AG04450 (cell line): ENCODE results near the gene MIPOL1. TPM values are rescaled to one million over a fixed set of nuclear protein-coding genes. Genes with fewer than 3 reads are reported as not detected.

Experiments used
- CTCF ChIA-PET: fragments of 300-600, 350-600 bp; formaldehyde crosslinking; extraction: SDS; loops from one replicate; lab custom pipeline; 2022; ENCODE audit warnings: antibody characterized with exemption, inconsistent platforms; lab: Charles Lee
- POLR2A ChIA-PET: fragments of 350-600 bp; formaldehyde crosslinking; extraction: SDS; loops from one replicate; lab custom pipeline; 2021; ENCODE audit warnings: antibody characterized with exemption, inconsistent platforms; lab: Yijun Ruan, JAX
- DNase-seq: peaks from one replicate; pipeline ENCODE4 v3.0.0-alpha.2; 2011; ENCODE audit warnings: low read depth, low spot score
- H3K27ac ChIP-seq: one replicate; pipeline ENCODE4 v1.5.1; 2012; ENCODE audit warnings: low read depth, low read length, control low read depth
- H3K27me3 ChIP-seq: one replicate; pipeline ENCODE4 v1.6.0; 2012; ENCODE audit warnings: low read length; ENCODE audit not compliant: control insufficient read depth, insufficient read depth
- H3K4me3 ChIP-seq: 2 replicates; pipeline ENCODE4 v1.5.1; 2011; ENCODE audit warnings: mild to moderate bottlenecking, low read depth, low read length, control low read depth
- H3K9me3 ChIP-seq: 2 replicates; pipeline ENCODE4 v1.5.1; 2012; ENCODE audit warnings: low read length; ENCODE audit not compliant: control insufficient read depth, insufficient read depth
- polyA plus RNA-seq: library from polyadenylated mRNA; depleted of rRNA; stranded (reverse); fragments of >200 nt; gene quantifications from 2 replicates; pipeline ENCODE4 v1.2.3, GENCODE V29; 2011
- TF ChIP-seq, protein P1 (sequence below): IDR thresholded peaks from 2 replicates; pipeline ENCODE4 v1.5.1; 2011; ENCODE audit warnings: low read depth, low read length, control low read depth, inconsistent platforms

Gene MIPOL1
- polyA plus RNA-seq, 1 experiment: 7.0 TPM

DNA sequence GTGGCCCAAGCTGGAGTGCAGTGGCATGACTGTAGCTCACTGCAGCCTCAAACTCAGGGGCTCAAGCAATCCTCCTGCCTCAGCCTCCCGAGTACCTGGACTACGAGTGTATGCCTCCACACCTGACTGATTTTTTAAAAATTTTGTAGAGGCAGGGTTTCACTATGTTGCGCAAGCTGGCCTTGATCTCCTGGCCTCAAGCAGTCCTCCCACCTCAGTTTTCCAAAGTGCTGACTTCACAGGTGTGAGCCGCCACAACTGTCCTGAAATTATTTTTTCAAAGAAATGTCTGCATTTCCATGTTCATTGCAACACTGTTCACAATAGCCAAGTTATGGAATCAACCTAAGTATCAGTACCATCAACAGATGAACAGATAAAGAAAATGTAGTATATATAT, 285.9 kb downstream of the MIPOL1 start:
- Histone ChIP-seq H3K9me3 (no peaks in the 10 kb centered on the region), H3K27me3 (no peaks in the 10 kb centered on the region), H3K4me3 (no peak overlapping the region), H3K27ac (no peak overlapping the region)
- POLR2A ChIA-PET: no interaction called here
- CTCF ChIA-PET: interaction anchor here (0.8 kb wide), 1 partner anchor 391 kb away, joined by 3 read pairs; no protein-coding TSS in a partner anchor
- TF ChIP-seq, protein P1, sequence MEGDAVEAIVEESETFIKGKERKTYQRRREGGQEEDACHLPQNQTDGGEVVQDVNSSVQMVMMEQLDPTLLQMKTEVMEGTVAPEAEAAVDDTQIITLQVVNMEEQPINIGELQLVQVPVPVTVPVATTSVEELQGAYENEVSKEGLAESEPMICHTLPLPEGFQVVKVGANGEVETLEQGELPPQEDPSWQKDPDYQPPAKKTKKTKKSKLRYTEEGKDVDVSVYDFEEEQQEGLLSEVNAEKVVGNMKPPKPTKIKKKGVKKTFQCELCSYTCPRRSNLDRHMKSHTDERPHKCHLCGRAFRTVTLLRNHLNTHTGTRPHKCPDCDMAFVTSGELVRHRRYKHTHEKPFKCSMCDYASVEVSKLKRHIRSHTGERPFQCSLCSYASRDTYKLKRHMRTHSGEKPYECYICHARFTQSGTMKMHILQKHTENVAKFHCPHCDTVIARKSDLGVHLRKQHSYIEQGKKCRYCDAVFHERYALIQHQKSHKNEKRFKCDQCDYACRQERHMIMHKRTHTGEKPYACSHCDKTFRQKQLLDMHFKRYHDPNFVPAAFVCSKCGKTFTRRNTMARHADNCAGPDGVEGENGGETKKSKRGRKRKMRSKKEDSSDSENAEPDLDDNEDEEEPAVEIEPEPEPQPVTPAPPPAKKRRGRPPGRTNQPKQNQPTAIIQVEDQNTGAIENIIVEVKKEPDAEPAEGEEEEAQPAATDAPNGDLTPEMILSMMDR: no peak
- DNase-seq: no peak

DNA sequence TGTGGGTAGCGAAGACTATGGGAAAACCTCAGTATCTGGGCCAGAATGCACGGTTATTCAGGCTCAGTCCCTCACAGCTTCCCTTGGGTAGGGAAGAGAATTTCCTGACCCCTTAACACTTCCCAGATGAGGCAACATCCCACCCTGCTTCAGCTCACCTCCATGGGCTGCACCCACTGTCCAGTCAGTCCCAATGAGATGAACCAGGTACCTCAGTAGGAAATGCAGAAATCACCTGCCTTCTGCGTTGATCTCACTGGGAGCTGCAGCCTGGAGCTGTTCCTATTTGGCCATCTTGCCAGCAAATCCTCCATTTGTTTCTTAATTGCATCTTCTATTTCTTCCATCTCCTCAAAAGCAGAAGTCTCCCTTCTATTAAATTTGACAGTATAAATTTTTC, 292.9 kb downstream of the MIPOL1 start:
- Histone ChIP-seq H3K27me3 (no peaks in the 10 kb centered on the region), H3K4me3 (no peak overlapping the region), H3K9me3 (no peaks in the 10 kb centered on the region), H3K27ac (no peak overlapping the region)
- no peak for DNase-seq
- ChIA-PET POLR2A (no interaction called here), CTCF (no interaction called here)
- TF ChIP-seq, protein P1: no peak

DNA sequence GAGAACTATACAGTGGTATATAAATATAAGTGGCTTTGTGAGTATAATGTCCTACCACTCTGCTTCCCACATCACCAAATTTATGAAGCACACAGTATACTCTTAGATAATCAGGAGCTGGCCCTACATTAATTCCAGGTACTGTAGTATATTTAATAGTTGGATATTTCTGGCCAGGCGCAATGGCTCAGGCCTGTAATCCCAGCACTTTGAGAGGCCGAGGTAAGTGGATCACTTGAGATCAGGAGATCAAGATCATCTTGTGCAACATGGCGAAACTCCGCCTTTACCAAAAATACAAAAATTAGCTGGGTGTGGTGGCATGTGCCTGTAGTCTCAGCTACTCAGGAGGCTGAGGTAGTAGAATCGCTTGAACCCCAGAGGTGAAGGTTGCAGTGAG, 293.3 kb downstream of the MIPOL1 start:
- H3K9me3 ChIP-seq: no peaks in the 10 kb centered on the region
- H3K27ac ChIP-seq: no peak overlapping the region
- DNase-seq: no peak
- TF ChIP-seq, protein P1: no peak
- H3K4me3 ChIP-seq: no peak overlapping the region
- H3K27me3 ChIP-seq: no peaks in the 10 kb centered on the region
- ChIA-PET POLR2A (no interaction called here), CTCF (no interaction called here)

DNA sequence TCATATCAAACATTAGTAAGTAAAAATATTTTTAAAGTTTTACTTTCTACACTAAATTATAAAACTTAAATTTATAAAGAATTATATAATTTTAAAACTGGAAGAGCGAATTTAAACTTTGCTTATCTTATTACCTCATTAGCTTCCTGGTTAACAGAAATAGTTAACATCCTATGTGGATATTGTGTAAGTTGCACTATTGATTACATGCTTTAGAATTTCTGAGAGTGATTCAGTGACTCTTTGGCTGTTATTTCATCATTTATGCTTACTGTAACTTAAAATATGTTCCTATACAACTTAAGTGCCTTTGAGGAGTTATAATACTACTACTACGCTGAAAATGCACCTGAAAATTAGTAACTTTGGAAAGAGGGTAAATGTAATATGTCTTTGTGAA, 295.9 kb downstream of the MIPOL1 start:
- TF ChIP-seq, protein P1: no peak
- ChIA-PET CTCF (interaction anchor here (0.7 to 1.5 kb wide), 2 partner anchors 100 to 160 kb away, joined by 3 read pairs; no protein-coding TSS in a partner anchor), POLR2A (no interaction called here)
- Histone ChIP-seq H3K27me3 (no peaks in the 10 kb centered on the region), H3K4me3 (no peak overlapping the region), H3K27ac (no peak overlapping the region), H3K9me3 (no peaks in the 10 kb centered on the region)
- no peak for DNase-seq

DNA sequence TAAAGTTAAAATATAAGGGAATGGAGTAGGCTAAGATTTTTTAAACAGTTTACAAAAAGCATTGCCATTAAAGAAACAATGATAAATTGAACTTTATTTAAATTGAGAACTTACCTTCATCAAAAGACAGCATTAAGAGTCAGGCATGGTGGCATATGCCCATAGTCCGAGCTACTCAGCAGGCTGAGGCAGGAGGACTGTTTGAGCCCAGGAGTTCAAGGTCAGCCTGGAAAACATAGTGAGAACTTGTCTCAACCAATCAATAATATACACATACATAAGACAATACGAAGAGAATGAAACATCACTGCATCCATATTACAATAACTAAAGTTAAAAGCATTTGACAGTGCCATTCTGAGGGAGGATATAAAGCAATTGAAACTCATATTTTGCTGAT, 299.7 kb downstream of the MIPOL1 start:
- H3K27ac ChIP-seq: no peak overlapping the region
- POLR2A ChIA-PET: no interaction called here
- no peak for DNase-seq
- TF ChIP-seq, protein P1: no peak
- no peak overlapping the region for H3K4me3 ChIP-seq
- CTCF ChIA-PET: no interaction called here
- H3K27me3 ChIP-seq: no peaks in the 10 kb centered on the region
- H3K9me3 ChIP-seq: no peaks in the 10 kb centered on the region
